Common myeloid progenitor, CD34-positive (primary cell): Measurements from ENCODE around the gene PHKB.

Source experiments
- CTCF ChIA-PET: fragments of 350-600 bp; sonication (Branson Sonifier 250); formaldehyde crosslinking; loops from one replicate; lab custom pipeline; 2021; ENCODE audit warnings: antibody characterized with exemption; lab: Charles Lee
- POLR2A ChIA-PET: fragments of 350-600 bp; sonication (Branson Sonifier 250); formaldehyde crosslinking; loops from one replicate; lab custom pipeline; 2021; ENCODE audit warnings: antibody characterized with exemption; lab: Charles Lee
- DNase-seq, 3 donors: peaks; one replicate each; pipeline versions ENCODE4 v3.0.0 to v3.0.0-alpha.2; 2013
- H3K27ac ChIP-seq, 2 experiments: 1 replicate in 1 of 2; 2 replicates in 1 of 2; pipeline ENCODE4 v1.7.0; 2013; ENCODE audit warnings: inconsistent platforms in 2 of 2, low read length in 2 of 2, mild to moderate bottlenecking in 2 of 2, low read depth in 1 of 2, moderate library complexity in 1 of 2; ENCODE audit not compliant: severe bottlenecking in 2 of 2, insufficient read depth in 1 of 2, poor library complexity in 1 of 2
- H3K27me3 ChIP-seq, 5 experiments: replicated peaks in 2 of 5; 1 replicate in 3 of 5; 2 replicates in 2 of 5; pipeline versions ENCODE4 v1.6.1 to v1.7.0; 2013; ENCODE audit warnings: low read length in 4 of 5, mild to moderate bottlenecking in 2 of 5, moderate library complexity in 2 of 5, inconsistent platforms in 1 of 5; ENCODE audit not compliant: insufficient read depth in 5 of 5, control insufficient read depth in 4 of 5
- H3K36me3 ChIP-seq, 4 experiments: 1 replicate in 2 of 4; 2 replicates in 2 of 4; pipeline versions ENCODE4 v1.6.1 to v1.7.0; 2013; ENCODE audit warnings: low read length in 3 of 4, control low read depth in 1 of 4, mild to moderate bottlenecking in 1 of 4; ENCODE audit not compliant: control insufficient read depth in 4 of 4, insufficient read depth in 4 of 4
- H3K4me1 ChIP-seq, 4 experiments: 1 replicate in 3 of 4; 2 replicates in 1 of 4; pipeline versions ENCODE4 v1.6.1 to v1.7.1; 2013; ENCODE audit warnings: low read length in 3 of 4, mild to moderate bottlenecking in 3 of 4, control low read depth in 1 of 4, inconsistent platforms in 1 of 4, moderate library complexity in 1 of 4; ENCODE audit not compliant: control insufficient read depth in 4 of 4, insufficient read depth in 4 of 4; ENCODE audit errors: control extremely low read depth in 1 of 4
- H3K4me3 ChIP-seq, 7 experiments: 1 replicate in 4 of 7; 2 replicates in 3 of 7; pipeline versions ENCODE4 v1.5.1 to v1.7.0; 2013; ENCODE audit warnings: mild to moderate bottlenecking in 7 of 7, low read length in 6 of 7, moderate library complexity in 6 of 7, inconsistent platforms in 2 of 7, low read depth in 2 of 7, control low read depth in 1 of 7; ENCODE audit not compliant: insufficient read depth in 4 of 7, control insufficient read depth in 1 of 7; ENCODE audit errors: extremely low read depth in 1 of 7
- H3K9me3 ChIP-seq, 5 experiments: 1 replicate in 4 of 5; 2 replicates in 1 of 5; pipeline versions ENCODE4 v1.6.1 to v1.7.1; 2013; ENCODE audit warnings: low read length in 4 of 5, mild to moderate bottlenecking in 2 of 5, inconsistent platforms in 1 of 5, low read depth in 1 of 5, moderate library complexity in 1 of 5; ENCODE audit not compliant: control insufficient read depth in 4 of 5, insufficient read depth in 2 of 5; ENCODE audit errors: control extremely low read depth in 1 of 5
- WGBS: methylation state at CpG from one replicate; pipeline ENCODE4 v1.1.5; 2013; ENCODE audit not compliant: insufficient coverage; 5-methylcytosine and 5-hydroxymethylcytosine counted together

Gene PHKB

DNA sequence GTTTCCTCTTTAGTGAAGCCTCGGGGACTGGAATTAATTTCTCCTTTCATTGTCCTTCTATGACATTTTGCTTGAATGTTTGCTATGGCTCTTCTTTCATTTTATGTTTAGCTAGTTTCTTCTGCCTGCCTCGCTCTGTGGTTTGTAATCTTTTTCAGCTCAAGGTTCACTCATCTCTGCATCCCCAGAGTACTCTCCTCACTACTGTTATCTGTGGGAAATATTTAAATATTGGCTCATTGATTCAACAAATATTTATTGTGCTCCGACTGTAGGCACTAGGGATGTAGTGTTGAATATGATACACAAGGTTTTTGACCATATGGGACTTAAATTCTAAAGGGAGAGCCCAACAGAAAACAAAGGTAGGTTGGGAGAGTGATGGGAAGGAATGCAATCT is 195.9 kb downstream of the PHKB start:
- Histone ChIP-seq H3K27ac (no peak overlapping the region), H3K27me3 (no peaks in the 10 kb centered on the region), H3K4me3 (no peak overlapping the region), H3K4me1 (no peaks in the 10 kb centered on the region), H3K9me3 (peaks cover 0 to 3% (median 0%) of the 10 kb centered on the region in 5 experiments), H3K36me3 (peaks cover 0 to 45% (median 30%) of the 10 kb centered on the region in 4 experiments)
- POLR2A ChIA-PET, result no interaction called here
- 100% methylated on average over 2 of the region's 3 CpGs for WGBS
- DNase-seq, result no peak
- CTCF ChIA-PET, result no interaction called here

DNA sequence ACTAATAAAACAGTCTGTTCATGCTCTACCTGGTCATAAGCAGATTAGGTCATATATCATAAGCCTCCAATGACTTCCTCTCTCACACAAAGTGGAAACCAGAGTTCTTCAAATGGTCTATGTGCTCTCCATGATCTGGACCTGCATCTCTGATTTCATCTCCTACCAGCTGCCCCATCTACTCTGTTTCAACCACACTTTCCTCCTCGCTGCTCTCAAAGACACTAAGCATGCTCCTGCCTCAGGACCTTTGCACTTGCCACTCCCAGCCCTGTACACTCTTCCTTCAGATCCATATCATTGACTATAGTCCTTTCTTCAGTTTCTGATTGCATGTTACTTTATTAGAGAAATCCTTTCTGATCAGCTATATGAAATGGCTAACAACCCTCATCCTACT is 196.8 kb downstream of the PHKB start:
- Histone ChIP-seq H3K27me3 (no peaks in the 10 kb centered on the region), H3K27ac (no peak overlapping the region), H3K9me3 (peaks cover 0 to 3% (median 0%) of the 10 kb centered on the region in 5 experiments), H3K4me1 (no peaks in the 10 kb centered on the region), H3K36me3 (peaks cover 0 to 38% (median 24%) of the 10 kb centered on the region in 4 experiments), H3K4me3 (no peak overlapping the region)
- CTCF ChIA-PET, result no interaction called here
- 100% methylated on average over 1 of the region's 1 CpG for WGBS
- POLR2A ChIA-PET, result no interaction called here
- no peak for DNase-seq

DNA sequence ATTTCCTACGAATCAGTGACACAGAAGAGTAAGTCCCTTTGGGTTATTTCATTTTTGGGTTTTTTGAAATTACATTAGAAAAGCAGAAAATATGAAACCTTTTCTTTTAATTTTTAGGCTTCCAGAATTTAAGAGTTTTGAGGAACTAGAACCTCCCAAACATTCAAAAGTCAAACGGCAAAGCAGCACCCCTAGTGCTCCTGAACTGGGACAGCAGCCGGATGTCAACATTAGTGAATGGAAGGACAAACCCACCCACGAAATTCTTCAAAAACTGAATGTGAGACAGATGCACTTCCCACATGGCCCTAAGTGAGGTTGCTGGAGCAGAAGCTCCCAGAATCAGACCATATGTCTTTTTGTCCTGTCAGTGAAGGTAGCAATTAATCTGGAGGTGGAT is 199.4 kb downstream of the PHKB start:
- H3K9me3 ChIP-seq, result no peaks in the 10 kb centered on the region
- peaks cover 5 to 31% (median 21%) of the 10 kb centered on the region in 4 experiments for H3K36me3 ChIP-seq
- CTCF ChIA-PET, result no interaction called here
- no peak for DNase-seq
- H3K27me3 ChIP-seq, result no peaks in the 10 kb centered on the region
- H3K4me3 ChIP-seq, result no peak overlapping the region
- POLR2A ChIA-PET, result no interaction called here
- 100% methylated on average over 4 of the region's 4 CpGs for WGBS
- H3K27ac ChIP-seq, result no peak overlapping the region
- no peaks in the 10 kb centered on the region for H3K4me1 ChIP-seq

DNA sequence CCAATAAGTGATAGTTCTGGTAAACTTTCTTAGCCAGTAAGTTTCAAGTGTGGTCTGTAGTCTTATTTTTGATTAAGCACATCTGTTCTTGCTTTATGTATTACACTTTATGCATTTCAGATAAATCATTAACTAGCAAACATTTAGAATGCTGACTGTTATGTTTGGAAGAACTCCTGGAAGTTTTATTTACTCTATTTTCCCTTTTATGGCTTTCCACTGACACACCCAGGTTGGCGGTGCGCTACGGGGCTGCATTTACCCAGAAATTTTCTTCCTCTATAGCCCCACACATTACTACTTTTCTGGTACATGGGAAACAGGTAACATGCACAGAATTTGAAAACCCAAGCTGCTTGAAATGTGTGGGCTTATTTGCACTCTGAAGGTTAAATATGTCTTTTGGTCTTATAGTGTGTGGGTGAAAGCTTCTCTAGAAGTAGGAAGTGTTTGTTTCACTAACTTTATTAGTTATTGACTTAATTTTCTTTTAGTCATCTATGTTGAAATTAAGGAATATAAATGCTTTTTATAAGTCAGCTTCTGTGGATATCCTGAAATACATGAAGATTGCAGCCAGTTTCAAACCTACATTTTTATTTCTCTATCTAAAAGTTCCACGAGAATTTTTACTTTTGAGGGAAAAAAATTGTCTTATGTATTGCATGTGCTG is 203.7 kb downstream of the PHKB start:
- ChIA-PET POLR2A (no interaction called here), CTCF (interaction anchor here (0.6 kb wide), 1 partner anchor 23 kb away, joined by 3 read pairs; no protein-coding TSS in a partner anchor)
- no peaks in the 10 kb centered on the region for H3K4me1 ChIP-seq
- no peak for DNase-seq
- peaks cover 5 to 41% (median 24%) of the 10 kb centered on the region in 4 experiments for H3K36me3 ChIP-seq
- no peak overlapping the region for H3K4me3 ChIP-seq
- WGBS, result 100% methylated on average over 3 of the region's 4 CpGs
- H3K27me3 ChIP-seq, result no peaks in the 10 kb centered on the region
- H3K9me3 ChIP-seq, result no peaks in the 10 kb centered on the region
- no peak overlapping the region for H3K27ac ChIP-seq

DNA sequence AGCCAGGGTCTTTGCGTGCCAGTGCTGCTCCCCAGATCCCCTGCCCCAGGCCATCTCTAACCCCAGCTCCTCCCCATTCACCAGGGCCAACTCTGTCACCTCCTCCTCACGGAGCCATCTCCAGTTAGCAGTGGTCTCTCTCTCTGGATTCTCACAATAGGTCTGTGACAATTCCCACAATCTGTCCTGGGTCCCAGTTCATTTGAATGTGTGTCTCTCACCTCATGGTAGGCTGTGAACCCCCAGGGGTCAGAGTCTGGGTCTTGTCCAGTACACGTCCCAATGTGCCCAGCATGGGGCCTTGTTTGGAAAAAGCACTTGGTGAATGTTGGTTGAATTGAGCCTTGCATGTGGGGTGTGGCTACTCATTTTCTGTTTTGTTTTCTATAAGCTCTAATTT is 205.3 kb downstream of the PHKB start:
- CTCF ChIA-PET, result interaction anchor here (0.7 kb wide), 1 partner anchor 18 kb away, joined by 3 read pairs; no protein-coding TSS in a partner anchor

DNA sequence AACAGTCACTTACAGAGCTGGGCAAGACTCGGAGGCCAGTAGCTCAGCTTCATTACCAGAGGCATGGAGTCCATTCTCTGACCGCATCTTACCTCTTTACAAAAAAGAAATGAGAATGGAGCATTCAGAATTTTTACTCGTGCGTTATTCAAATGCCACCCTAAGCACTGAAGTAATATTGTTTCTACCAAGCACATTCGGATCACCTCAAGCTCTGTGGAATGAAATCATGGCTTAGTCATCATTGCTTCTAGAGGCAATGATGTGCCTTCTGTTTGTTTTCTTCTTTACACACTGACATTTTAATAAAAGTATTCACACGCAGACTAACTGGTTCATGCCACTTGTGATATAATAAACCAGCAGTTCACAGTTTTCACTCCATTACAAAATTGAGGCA is 206.8 kb downstream of the PHKB start:
- H3K27ac ChIP-seq, result no peak overlapping the region
- no peaks in the 10 kb centered on the region for H3K27me3 ChIP-seq
- H3K36me3 ChIP-seq, result peaks cover 5 to 31% (median 12%) of the 10 kb centered on the region in 4 experiments
- WGBS, result 96% methylated on average over 3 of the region's 6 CpGs
- ChIA-PET POLR2A (no interaction called here), CTCF (no interaction called here)
- no peak overlapping the region for H3K4me3 ChIP-seq
- H3K9me3 ChIP-seq, result no peaks in the 10 kb centered on the region
- H3K4me1 ChIP-seq, result no peaks in the 10 kb centered on the region
- DNase-seq, result no peak

More for the DNA sequence above, 205.3 kb downstream of the PHKB start:
- Histone ChIP-seq H3K36me3 (peaks cover 5 to 32% (median 16%) of the 10 kb centered on the region in 4 experiments), H3K4me3 (no peak overlapping the region), H3K27ac (no peak overlapping the region), H3K27me3 (no peaks in the 10 kb centered on the region), H3K4me1 (no peaks in the 10 kb centered on the region), H3K9me3 (no peaks in the 10 kb centered on the region)
- DNase-seq, result no peak
- 100% methylated on average over 3 of the region's 3 CpGs for WGBS
- POLR2A ChIA-PET, result no interaction called here

DNA sequence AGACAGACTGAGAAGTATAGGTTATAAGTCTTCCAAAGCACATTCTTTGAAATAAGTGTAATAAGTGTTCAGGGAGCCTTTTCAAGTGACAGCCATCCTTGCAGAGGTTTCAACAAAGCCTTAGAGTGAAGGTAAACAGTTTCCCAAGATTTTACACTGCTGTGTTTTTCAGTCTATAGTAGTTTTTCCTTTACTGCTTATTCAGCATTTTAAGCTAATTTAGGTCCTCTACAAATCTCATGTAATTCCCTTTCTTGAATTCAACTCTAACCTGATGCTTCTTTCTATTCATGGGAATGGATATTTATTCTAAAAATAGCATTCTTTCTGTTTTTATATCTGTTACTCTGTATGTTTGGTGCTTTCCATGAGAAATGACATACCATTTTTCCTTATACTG is 211.3 kb downstream of the PHKB start:
- CTCF ChIA-PET, result no interaction called here
- Histone ChIP-seq H3K27me3 (no peaks in the 10 kb centered on the region), H3K4me3 (no peak overlapping the region), H3K9me3 (peaks cover 0 to 2% (median 0%) of the 10 kb centered on the region in 5 experiments), H3K36me3 (peaks cover 17 to 40% (median 30%) of the 10 kb centered on the region in 4 experiments), H3K4me1 (no peaks in the 10 kb centered on the region), H3K27ac (no peak overlapping the region)
- no peak for DNase-seq
- POLR2A ChIA-PET, result no interaction called here
